Non-pigmented ciliary epithelial cell (primary cell): ENCODE measurements around the gene RESP18.

Experiments
- DNase-seq: peaks from one replicate; pipeline ENCODE4 v3.0.0-alpha.2; 2010; ENCODE audit warnings: low read depth

The RESP18 gene

GRCh38 chr2:219277703-219278654 lies 54.6 kb downstream of the RESP18 start:
- no peak for DNase-seq
